ENCODE measurements around the gene NOC2L.
"Not testable (repeated sequence)": the region's sequence is repeated elsewhere in the genome, so short reads cannot be mapped to it uniquely, and the experiment has no call there.

NOC2L gene

DNA sequence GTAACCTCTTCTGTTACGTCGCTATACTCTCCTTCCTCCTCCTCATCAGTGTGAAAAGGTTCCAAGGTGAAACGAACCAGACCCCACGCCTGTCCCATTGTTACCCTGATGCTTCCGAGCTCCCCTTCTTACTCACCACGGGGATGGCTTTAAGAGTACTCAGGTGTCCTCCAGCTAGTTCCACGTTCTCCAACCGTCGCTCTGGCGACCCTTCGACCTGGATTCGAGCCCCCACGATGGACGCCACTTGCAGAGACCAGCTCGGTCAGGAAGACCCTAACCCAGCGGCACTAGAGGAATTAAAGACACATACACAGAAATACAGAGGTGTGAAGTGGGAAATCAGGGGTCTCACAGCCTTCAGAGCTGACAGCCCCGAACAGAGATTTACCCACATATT, 61.1 kb downstream of the NOC2L start:
- DNase-seq, result not testable (repeated sequence)

- no peak for DNase-seq
Measured at GRCh38 chr1:897226-897625, 61.8 kb downstream of the NOC2L start.

All from GOT3 (cell line).